NCI-H510A (cell line): Measurements from ENCODE around the gene SOX6.
A peak's percentile ranks its signal among the peaks of the same experiment; 100 is the strongest.

ENCODE experiments used
- DNase-seq: peaks from one replicate; lab custom pipeline; 2025; lab: John Stamatoyannopoulos, UW

SOX6 gene

DNA sequence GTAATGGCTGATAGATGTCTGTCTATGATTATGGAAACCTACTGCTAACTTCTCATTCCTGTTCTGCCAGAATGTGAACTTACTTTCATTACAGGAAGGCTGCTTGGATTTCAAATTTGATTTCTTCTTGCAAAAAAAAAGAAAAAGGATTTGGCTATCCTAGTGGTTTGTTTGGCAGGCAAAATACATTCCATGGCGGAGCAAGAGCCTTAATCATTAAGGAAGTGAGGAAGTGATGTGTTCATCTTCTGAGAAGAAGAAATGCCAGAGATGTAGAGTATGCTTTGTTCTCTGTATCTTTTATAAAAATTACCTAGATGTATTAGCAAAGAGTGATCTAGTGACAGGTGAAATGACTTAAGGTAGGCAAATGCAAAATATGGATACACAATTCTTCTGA is 356.3 kb downstream of the SOX6 start:
- DNase-seq: no peak

DNA sequence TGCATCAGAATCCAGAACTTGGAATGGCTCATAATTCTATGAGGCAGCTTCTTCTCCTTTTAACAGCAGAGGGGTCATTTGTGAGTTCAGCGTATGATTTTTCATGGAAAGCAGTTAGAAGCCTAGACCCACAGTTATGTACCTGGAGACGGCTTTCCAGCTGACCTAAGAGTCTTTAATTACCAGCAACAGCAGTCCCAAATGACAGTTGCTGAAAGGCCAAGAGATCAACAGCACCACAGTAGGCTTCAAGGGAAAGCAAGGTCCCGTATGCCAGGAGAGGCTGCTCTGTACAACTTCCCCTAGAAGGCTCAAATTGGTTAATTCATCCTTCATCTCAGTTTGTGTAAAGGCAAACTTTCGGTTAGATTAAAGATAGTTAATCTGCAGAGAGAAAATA is 363.0 kb downstream of the SOX6 start:
- no peak for DNase-seq

DNA sequence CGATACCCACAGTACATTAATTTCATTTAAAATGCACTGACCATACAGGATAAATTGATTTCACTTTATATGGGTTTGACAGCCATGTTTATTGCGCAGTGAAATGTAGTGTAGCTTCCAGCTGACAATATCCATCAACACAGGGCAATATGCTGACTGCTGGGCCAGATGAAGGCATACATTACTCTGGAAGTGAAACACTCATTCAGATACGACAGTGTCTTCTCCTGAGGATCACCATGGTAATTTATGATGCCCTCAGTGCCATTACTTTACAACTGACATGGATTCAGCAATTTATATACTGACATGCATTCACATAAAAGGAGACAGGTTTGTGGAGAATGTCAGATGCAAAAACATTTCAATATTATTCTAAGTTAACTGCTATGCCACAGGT is 365.1 kb downstream of the SOX6 start:
- DNase-seq: no peak

DNA sequence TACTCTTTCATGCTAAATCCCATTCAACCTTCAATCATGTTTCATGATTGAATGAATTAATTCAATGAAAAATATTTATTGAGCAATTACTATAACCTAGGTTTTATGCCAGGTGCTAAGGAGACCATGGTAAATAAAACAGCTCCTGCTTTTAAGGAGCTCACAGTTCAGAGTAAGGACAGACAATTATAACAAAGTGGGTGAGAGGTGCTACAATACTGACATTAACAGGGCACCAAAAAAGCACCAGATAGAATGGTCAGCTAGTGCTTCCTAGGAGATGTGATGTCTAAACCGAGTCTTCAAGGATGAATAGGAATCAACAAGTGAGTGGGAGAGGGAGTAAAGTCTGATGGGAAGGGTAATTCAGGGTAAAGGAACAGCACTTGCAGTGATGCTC is 366.7 kb downstream of the SOX6 start:
- DNase-seq: no peak

DNA sequence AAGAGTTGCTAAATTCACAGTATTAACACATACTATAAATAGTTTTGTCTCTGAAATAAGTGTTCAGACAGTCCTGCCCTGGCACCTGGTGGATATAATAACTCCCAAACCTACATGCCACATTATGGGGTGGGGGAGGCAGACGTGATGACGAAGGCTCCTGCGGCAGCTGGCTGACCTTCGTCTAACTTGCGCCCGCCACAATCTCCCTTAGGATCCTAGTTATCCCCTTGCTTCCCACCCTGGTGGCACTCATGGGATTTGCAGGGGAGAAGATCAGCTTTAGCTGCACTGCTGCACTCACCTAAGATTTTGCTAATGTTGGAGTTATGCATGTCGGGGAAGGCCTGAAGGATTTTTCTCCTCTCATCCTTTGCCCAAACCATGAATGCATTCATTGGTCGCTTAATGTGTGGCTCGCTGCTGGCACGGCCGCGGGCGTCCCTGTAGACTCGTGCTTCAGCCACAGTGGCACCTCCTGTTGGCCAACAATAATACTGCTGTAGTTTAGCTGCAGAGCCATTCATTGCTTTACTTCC is 367.6 kb downstream of the SOX6 start:
- DNase-seq: no peak

DNA sequence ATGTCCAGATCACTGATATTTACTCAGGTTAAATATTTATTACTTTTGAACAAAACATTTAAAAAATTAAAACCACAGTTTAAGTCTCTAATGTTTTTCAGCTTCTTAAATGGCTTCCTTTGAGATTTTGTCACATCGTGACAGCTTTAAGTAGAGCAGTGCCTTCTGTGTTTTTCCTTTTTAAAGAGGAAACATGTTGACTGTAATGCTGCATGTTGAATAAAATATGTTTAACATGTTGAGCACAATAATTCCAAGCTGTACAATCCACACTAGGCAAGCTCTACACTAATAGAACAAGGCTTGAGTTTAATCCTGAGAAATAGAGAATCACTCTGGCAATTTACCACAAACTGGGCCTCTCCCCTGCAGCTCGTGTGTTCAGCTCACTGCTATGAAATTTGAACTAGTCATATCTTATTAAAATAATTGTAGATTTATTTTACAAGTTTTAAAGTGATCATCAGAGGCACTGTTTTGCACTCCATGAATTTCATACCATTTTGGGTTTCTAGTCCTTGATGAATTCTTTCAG is 368.3 kb downstream of the SOX6 start:
- no peak for DNase-seq

DNA sequence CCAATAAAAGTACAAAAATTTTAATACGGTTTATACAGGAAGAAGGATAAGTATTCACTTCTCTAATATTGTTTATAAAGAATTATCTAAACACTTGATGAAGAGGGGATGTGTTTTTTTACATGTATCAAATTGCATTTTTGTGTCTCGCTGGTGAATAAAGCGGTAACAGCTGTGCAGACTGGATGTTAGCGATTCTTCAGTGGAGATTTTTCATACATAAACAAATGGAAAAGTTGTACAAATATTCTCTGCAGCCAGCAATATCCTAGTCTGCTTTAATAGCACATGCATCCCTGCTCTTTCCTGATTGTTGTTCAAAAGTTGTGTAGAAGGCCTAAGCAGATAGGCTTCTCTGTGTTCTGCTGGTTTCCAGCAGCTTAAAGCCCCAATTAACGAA is 369.3 kb downstream of the SOX6 start:
- DNase-seq: no peak

DNA sequence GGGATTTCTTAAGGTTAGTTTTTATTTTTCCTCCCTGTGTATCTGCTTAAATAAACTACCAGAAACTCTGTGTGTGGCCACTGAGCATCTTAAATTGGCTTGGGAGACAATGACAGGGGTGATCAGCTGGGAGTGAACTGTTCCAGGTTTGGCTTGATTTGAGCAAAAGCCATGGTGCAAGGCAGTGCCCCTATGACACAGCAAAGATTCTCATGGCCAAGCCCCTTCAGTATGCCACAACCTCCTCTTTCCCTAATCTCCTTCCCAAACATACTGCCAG is 370.5 kb downstream of the SOX6 start:
- DNase-seq: no peak

DNA sequence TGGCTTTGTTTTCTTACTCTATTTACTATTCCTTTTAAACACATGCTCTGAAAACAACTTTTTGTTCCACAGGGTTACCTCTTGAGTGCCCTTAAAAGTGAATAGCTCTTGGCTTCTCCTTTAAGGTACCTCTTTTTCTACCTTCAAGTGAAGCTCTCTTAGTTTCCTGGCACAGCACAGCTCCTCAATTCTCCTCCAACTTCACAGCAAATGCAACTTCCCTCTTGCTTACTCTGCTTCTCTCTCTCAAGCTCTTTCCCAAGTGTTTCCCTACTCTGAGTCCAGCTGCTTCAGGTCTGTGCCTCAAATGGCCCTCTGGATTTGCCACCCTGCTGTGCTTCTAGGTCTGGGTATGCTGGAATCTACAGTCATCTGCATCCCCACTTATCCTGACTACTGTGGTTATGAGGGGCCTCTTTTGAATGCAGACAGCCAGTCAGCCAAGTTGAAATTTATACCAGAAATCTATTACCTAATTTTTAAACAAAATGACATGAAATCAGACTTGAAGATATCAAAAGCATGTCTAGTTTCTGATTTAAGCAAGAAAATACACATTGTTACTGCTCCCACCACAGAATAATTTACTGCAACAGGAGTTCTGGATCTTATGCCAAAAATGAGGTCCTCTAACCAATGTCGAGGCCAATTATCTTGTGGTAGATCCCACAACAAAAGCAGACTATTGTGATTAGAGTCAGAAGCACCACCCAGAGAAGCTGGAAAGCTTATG is 371.1 kb downstream of the SOX6 start:
- no peak for DNase-seq

DNA sequence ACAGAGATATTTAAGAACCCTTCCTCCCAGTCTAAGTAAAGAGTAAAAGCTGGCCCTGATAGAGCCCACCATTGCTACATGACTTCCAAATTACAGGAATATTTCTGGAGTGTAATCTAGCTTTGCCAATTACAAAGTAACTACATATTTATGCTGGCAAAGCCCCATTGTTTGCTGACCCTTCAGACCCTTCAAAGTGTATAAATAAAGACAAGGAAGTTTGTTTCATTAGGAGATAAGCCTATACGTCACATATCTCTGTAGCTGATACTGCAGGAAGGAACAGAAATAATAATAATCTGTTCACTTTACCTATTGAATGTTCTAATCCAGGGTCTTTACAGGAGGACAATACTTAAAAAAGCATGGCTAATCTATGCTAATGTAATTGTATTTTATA is 375.1 kb downstream of the SOX6 start:
- DNase-seq: no peak

DNA sequence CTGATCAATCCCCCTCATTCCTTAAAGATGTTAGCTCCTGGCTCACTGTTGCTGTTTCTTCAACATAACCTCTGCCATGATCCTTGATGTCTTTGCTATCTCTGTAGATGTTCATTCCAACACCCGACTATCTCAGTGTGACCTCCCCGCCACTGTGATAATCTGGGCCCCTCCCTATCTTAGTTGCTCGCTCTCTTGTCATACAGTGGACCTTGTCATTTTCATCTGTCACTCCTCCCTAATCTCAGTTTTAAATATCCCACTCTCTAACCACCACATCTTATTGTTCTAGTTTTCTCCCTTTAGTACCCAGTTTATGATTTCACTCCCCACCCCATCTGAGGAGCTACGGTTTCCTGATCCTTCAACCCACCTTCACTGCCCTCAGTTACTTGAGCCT is 379.2 kb downstream of the SOX6 start:
- DNase-seq: no peak

DNA sequence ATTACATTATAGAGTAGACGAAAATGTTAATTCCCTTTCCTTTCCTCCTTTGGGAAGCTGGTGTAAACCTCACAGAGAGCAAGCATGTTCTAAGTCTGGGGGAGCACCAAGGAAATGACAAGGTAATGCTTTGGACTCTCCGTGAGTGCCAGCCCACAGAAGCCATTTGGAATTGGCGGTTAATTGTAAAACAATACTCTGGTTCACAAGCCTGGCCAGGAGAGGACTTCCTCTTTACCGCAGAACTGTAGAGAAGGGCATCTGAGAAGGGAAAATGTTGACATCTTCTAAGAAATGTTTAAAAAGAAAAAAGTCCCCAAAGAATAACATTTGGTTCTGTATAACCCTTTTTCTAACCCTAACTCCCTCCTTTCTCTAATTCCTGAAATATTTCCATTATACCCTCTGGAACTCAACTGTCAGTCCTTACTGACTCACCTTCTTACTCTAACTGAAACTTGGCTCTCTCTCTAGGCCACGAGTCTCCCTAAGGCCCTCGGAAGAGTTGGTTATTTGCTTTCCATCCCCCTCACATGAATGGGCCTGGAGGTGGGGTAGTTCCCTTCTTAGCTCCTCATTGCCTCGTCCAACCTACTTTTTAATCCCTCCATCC is 379.8 kb downstream of the SOX6 start:
- no peak for DNase-seq

DNA sequence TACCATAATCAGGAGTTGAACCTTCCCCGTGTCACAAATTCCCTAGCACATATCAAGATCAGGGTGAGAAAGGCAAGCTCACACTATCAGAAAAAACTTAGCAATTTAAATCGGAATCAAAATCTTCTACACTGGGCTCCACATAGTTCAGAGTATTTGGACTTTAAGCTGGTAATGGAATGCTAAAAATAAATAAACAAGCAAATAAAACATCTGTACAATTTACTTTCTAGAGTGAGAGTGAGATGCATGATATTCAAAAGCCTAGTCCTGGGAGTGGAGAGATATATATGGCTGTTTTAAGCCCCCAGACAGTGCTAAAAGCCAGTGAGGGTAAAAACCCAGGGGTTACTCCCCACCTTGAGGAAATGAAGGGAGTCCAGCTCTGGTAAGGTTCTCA is 380.6 kb downstream of the SOX6 start:
- DNase-seq: no peak

DNA sequence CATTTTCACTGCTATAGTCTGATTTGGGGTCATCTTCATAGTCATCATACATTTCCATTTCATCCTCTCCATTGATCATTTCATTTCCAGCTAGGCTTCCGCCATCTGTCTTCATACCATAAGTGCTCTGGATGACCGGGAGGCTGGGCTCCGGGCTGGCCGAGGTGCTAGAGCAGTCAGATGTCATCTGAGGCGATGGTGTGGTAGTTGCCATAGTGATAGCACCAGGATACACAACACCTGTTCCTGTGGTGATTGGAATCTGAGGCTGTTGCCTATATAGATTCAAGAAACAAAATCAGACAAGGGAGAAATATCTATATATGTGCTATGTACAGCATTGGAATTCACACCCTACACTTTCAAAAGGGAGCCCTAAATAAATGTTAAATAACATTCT is 383.5 kb downstream of the SOX6 start:
- DNase-seq: peak; percentile 15

DNA sequence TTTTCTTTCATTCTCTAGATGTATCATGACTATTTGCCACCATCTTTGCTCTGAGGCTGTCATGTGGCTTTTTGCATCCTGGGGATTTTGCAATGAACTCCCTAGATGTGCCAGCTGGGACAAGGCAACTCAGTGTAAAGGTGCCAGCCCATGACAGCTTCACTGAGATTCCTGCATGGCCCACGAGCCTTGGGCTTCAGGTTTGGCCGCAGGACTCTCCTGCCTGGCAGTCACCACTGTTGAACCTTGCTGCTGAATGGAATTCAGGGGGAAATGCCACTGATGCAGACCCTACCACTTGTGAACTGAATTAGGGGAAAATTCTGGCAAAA is 385.2 kb downstream of the SOX6 start:
- no peak for DNase-seq

DNA sequence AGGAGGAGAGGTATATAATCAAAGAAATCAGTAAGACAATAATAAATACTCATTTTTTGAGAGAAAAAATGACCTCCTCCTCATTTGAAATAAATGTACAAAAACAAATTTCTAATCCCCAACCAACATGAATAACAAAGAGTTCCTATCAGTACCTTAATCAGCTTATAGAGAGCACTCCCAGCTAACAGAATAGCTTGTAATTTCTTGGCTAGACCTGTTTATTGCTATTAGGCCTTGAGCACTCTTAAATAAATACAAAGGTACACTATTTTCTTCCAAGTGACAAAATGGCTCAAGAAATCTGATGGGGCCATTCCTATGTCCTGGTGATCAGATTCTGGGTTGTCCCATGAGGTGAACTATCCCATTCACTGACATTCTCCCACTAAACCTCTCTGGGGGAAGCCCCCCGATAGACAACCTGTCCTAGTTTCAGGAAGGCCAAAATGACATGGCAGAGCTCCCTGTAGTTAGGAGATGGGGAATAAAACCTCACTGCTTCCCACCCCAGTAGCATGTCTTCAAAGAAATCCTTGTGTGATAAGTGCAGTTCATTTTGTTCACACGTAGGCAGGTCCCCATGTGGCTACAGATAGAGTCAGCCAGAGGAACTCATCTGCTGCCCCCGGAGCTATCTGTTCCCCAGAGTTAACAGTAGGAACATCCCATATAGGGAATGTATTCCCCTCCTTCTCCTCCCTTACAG is 385.7 kb downstream of the SOX6 start:
- DNase-seq: no peak

DNA sequence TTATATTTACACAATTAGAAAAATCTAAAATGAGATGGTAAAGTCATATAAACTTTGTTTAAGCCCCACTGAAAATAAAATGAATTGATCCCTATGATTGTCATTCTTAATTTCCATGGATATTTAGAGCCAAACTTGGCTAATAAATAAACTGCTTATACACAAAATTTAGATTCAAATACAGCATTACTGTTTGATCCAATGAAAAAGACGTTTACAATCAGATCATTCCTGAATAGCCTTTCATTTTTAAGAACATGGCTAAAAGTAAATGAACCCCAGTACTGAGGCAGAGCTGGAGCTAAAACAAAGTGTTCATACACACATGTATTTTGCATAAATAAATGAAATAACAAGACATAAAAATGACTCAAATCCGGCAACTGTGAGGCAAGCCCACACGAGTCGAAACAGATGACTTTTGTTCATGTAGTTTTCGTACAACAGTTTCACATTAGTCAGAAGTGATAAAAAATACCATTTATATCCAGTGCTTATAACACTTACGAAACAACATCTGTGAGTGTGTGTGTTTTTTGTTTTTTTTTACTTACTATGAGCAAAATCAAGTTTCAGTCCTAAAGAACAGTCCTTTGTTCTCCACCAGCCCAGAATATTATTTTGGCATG is 386.5 kb downstream of the SOX6 start:
- no peak for DNase-seq

DNA sequence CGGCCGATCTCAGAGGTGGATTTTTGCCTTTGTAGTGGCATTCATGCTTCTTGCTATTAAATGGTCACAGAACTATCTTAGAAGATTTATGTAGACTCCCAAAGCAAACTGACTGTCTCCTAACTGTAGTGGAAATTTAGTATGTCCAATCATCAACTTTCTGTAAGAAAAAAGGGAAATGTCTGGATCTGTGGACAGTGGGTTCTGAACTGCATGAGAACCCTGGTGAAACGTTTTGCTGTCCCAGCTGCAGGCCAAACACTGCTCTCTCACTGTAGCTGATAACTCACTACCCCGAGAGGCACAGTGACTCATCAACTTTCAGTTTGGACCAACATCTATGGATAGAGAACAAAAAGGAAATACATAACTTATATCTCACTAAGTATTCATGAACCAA is 387.1 kb downstream of the SOX6 start:
- no peak for DNase-seq

DNA sequence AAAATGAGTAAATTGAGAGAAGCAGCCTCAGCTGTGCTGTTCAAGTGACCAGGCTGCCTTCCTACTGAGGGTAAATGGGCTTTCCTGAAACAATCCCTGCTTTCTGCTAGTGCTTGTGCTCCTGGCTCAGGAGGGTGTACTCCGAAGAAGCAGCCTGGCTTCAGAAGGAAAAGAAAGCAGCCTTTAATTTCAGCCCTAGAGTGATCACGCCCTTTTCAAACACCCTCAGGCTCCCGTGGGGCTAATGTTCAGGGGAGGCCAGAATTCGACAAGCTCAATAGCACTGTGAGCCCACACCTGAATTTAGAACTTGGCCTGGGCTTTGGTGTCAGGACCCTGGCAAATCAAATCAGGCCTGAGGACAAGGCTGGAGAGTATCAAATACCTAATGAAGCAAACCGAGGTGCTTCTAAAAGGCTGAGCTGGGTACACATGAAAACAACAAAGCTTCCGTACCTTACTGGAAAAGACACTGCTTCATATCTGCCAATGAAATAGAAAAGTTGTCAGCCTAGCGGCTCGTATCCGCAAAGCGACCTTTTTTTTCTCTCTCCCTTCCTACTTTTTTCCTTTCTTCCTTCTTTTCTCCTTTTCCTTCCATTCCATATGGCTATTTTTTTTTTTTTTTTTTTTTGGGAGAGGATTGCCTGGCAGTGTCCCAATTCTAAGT is 387.8 kb downstream of the SOX6 start:
- DNase-seq: no peak

DNA sequence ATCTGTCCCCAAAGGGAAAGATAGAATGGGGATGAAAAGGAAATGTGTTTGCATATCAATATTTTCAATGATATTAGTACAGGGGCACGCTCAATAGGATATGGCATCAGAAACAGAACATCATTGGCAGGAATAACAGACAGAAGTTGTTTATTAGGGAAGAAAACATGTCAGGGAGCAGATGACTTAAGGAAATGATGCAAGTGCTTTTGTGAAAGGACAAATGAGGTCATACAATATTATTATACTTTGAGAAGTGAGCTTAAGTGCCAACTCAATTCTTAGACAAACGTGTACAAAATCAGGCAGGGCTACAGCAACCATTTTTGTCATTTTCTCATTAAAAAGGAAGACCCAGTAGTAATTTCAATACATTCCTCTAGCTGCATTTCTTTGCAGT is 388.4 kb downstream of the SOX6 start:
- DNase-seq: no peak

DNA sequence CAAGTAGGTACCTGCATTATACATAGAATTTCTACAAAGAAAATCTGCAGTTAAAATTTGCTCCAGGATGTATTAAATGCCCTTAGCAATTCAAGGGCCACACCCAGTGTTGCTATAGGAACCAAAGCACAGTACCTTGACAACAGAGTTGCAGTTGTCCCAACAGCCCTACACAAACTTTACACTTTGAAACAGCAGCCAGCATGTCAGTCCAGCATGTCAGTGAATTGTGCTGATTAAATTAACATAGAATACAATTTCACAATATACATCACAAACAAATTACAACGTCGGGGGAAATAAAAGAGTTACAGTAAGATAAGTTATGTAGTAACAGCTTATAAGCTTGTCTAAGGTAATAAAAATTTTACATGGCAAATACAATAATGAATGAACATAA is 389.2 kb downstream of the SOX6 start:
- no peak for DNase-seq

DNA sequence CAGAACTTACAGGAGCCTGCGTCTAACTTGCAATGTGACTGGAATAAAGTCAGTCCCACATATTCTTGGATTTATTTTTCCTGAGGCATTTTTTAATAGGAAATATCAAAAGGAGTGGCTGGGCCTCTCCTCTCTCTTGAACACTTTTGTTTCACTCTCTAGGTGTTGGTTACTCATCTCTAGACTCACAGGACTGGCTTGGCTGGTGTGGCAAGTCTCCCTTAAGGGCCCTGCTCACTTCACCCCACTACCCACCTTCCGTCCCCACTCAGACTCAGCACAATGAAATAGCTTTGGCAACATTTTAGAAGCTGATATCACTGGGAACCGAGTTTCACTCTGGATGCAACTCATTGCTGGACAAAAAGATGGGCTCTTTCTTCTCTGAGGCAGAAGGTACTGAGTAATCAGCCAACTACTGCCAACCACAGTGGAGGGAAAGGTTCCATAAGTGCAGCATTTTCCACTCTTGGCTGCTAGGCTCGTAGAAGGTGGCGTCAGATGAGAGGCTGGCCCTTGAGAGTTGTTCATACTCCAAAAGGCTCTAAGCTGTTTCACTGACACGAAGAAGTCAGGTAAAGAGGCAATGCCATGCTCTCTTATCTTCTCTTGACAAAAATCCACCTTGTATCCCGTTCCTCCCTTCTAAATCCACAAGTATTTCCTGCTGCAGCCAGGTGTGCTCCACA is 390.6 kb downstream of the SOX6 start:
- DNase-seq: no peak
